HG03575 (cell line): ENCODE data around the gene RNF130.
"Not testable (repeated sequence)": the region's sequence is repeated elsewhere in the genome, so short reads cannot be mapped to it uniquely, and the experiment has no call there.

Experiments
- ATAC-seq: cut with Tn5 transposase; IDR thresholded peaks from one replicate; pipeline ENCODE4 v1.9.1; 2021; ENCODE audit not compliant: unreplicated experiment, insufficient number of reproducible peaks, low FRiP score; ENCODE audit errors: extremely low read depth

RNF130 gene

GRCh38 chr5:180040287-180041214, 31.0 kb downstream of the RNF130 start:
- ATAC-seq: no peak

DNA sequence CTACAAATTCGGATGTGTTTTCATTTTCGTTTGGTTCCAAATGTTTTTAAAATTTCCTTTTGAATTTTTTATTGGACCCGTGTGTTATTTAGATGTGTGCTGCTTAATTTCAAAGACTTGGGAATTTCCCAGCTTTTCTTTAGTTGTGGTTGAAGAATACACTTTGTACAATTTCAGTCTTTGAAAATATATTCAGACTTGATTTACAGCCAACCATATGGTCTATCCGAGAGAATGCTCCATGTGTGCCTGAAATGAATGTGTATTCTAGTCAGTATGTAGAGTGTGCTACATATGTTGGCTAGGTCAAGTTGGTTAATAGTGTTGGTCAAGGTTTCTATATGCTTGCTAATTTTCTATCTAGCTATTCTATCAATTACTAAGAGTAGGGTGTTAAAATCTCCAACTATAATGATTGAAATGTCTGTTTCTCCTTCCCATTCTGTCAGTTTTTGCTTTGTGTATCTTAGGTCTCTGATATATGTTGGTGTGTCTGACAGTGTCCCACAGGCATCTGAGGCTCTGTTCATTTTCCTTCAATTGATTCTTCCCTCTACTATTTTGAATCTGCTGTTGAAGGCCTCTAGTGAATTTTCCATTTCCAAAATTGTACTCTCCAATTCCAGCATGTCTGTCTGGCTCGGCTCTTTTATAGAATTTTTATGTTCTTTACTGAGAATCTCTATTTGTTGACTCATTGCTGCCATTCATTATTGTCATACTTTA, 36.2 kb downstream of the RNF130 start:
- no peak for ATAC-seq

DNA sequence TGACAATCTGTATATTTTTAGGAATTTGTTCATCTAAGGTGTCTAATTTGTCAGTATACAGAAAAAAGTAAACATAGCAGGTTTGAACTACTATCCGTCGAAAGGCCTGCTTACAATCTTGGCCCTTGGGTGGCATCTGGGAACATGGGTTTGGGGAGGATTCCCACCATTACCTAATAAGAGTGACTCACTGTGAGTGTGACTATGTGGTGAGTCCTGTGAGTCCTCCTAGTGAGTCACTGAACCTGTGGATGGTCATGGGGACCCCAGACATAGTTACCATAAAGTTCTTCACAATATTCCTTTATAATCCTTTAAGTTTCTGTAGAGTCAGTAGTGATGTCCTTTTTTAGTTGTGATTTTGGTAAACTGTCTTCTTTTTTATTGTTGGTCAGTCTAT, 37.0 kb downstream of the RNF130 start:
- ATAC-seq: no peak

- ATAC-seq: no peak
Observed at GRCh38 chr5:180027459-180028089, 44.0 kb downstream of the RNF130 start.

GRCh38 chr5:180026734-180027458, 44.7 kb downstream of the RNF130 start:
- ATAC-seq: no peak

DNA sequence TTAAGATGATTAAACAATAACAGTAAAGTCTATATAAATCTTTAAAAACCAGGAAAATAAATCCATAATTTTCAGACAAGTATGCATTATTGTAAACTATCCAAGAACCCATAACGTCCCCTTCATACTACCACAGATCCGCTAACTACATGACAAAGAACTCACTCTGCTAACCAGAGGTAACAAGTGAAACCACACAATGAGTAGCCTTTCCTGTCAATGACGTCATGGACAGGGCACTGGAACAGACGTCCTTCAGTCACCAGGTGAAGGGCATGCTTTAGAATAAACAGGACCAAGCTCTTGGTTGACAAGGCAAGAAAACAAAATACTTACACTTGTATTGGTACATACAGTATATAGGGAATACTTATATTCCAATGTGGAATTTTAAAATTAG, 45.2 kb downstream of the RNF130 start:
- ATAC-seq: no peak

GRCh38 chr5:180021900-180022299, 49.7 kb downstream of the RNF130 start:
- no peak for ATAC-seq

DNA sequence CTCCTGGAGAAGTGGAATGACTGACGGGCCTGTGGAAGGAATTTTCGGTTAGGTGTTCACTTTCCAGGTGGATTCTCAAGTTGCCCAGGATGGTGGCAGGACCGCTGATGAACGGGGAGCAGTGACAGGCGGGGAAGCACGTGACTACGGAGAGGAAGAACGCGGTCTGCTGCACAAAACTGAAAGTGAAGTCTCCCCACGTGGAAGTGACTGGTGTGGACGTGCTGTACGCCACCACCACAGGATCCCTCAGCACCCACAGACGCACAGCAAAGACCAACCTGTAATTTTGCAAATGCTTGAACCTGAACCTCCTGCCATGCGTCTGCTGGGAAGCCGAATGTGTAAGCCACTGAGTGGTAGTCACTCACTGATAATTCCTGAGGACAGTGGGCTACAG, 51.4 kb downstream of the RNF130 start:
- no peak for ATAC-seq

DNA sequence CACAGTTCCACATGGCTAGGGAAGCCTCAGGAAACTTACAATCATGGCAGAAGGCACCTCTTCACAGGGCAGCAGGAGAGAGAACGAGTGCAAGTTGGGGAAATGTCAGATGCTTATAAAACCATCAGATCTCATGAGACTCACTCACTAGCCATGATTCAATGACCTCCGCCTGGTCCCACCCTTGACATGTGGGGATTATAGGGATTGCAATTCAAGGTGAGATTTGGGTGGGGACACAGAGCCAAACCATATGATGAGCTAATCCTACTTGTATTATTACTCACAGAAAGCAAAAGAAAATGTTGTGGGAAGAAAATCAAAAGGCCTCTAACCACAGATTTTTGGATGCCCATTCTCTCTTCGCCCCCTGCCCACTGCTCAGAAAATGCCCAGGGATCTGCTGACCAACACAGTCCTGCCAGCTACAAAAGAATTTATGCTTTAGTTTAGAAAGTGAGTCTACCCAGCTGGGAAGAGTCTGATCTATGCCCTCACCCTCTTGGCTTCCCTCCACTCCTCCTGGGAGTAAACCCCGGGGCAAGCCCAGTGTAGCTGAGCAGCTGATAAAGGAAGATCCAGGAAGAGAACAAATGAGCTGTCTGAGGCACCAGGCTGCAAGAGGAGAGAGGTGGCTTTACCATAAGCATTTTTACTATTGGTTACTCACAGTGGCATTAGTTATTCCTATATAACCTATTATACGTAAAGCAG, 53.1 kb downstream of the RNF130 start:
- no peak for ATAC-seq

GRCh38 chr5:180015523-180015922, 56.0 kb downstream of the RNF130 start:
- not testable (repeated sequence) for ATAC-seq

GRCh38 chr5:180013678-180014077, 57.9 kb downstream of the RNF130 start:
- no peak for ATAC-seq

DNA sequence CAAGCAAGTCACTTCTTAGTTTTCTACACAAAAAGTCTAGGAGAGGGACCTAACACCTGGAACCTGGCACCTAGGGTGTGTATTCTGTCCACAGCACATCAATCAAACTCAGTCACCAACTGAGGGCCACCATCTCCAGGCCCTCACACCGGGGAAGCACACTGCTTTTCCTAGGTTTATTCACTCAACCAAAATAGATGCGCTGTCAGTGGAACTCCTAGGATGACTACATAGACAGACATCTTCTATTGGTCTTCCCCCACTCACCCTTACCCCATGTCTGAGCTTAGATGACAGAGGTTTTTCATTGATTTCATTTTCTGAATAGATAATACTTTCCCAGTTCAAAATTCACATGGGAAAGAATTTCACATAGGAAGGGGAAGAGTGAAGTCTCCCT, 59.2 kb downstream of the RNF130 start:
- no peak for ATAC-seq

DNA sequence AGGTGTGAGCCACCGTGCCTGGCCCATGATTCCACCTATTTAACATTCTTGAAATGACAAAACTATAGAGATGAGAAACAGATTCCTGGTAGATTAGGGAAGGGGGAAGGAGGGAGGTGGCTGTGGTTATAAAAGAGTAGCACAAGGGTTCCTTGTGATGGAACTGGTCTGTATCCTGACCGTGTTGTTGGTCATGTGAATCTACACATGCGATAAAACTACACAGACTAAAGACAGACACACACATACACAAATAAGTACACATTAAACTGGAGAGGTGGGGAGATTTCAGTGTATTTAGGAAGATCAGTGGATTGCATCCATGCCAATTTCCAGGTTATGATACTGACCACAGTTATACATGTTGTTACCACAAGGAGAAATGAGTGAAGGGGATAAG, 60.9 kb downstream of the RNF130 start:
- ATAC-seq: no peak

GRCh38 chr5:180009581-180009980, 62.0 kb downstream of the RNF130 start:
- no peak for ATAC-seq

DNA sequence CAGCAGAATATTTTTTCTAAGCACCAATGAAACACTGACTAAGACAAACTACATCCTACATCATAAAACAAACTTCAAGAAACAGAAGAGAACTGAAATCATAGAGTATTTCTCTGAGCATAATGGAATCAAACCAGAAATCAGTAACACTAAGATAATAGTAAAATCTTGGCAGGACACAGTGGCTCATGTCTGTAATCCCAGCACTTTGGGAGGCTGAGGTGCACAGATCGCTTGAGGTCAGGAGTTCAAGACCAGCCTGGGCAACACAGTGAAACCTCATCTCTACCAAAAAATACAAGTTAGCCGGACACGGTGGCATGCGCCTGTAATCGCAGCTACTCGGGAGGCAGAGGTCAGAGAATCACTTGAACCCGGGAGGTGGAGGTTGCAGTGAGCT, 63.1 kb downstream of the RNF130 start:
- no peak for ATAC-seq

DNA sequence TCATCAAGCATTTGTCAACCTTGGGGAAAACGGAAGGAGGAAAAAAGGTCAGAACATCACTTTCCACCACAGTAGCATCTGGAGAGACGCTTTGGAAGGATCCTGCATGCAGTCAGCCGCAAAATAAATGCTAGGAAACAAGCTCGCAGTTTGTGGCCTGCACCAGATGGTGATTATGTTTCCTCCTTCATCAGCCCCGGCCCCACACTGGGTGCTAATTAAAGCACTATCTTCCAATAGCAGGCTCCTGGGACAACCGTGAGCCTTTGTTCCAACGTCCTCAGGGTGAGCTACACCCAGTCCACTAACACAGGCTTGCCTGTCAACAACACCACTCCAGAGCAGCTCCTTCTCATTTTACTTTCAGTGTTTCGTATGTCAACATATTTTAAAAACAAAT, 64.0 kb downstream of the RNF130 start:
- ATAC-seq: no peak

DNA sequence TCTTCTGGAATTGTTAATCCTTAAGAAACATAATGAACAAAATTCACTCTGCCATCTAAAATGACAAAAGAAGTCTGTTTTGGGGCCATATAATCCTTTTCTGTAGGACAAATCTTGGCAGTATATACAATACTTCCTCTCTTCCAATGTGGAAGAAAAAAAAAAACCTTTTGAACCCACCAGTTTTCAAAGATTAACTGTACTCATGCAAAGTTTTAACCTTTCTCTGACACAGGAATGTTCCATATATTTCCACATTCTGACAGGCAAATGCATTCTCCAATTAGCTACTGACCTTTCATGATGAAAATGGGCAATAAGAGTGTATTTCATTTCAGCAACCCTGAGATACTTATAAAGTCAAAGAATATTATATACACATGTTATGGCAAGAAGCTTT, 65.4 kb downstream of the RNF130 start:
- ATAC-seq: no peak

DNA sequence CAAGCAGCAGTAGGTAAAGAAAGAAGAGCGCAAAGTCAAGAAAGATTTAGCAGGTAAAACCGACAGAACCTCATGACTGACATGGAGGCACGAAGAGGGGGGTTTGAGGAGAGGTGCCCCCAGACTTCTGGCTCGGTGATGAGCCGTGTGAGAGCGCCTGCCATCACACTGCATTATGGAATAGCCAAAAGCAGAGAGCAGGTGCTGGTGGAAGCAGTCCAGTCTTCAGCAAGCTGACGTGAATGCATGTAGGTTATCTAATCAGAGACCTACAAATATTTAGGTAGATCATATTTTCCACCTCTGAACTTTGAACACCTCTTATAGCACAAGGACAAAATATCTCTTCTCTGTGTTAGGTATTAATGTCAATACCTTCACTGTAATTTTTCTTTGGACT, 68.4 kb downstream of the RNF130 start:
- ATAC-seq: no peak

DNA sequence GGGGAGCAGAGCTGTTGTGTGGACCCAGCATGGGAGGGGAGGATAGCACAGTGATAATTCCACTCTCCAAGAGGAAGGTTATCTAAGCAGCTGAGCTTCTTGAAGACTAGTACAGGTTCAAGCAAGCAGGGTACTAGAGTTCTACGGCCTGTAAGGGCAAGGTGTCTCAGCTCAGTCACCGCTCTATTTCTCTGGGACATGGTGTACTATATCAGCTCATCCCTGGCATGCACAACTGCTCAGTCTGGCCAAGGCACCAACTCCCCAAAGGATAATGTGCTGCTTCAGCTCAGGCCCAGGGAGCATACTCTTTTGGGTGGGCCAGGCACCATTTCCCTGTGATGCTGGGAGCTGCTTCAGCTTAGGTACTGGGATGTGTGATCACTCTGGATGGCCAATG, 69.8 kb downstream of the RNF130 start:
- no peak for ATAC-seq
